Gastroesophageal sphincter (tissue), 4 donors: Measurements from ENCODE around the gene CCDC124. TPM values are rescaled to one million over a fixed set of nuclear protein-coding genes. Genes with fewer than 3 reads are reported as not detected.

Experiments used
- ATAC-seq: fragments of 150-250 bp; one replicate; pipeline ENCODE4 v1.9.1; 2016; ENCODE audit warnings: mild to moderate bottlenecking, moderate library complexity
- H3K27ac ChIP-seq, 4 donors: fragments of 200-600 bp; sonication (generic) in 3 of 4; 1 replicate in 3 of 4; 2 replicates in 1 of 4; pipeline ENCODE4 v1.5.1; 2016 to 2019
- H3K27me3 ChIP-seq: fragments of 200-600 bp; sonication (generic); one replicate; pipeline ENCODE4 v1.5.1; 2019
- H3K36me3 ChIP-seq, 2 donors: fragments of 200-600 bp; sonication (generic); one replicate each; pipeline ENCODE4 v1.5.1; 2019; ENCODE audit warnings: control low read depth in 1 of 2
- H3K4me1 ChIP-seq, 3 donors: fragments of 200-600 bp; sonication (generic); 1 replicate in 2 of 3; 2 replicates in 1 of 3; pipeline ENCODE4 v1.5.1; 2016 to 2019; ENCODE audit warnings: control low read depth in 2 of 3
- H3K4me3 ChIP-seq, 2 donors: fragments of 200-600 bp; sonication (generic); one replicate each; pipeline ENCODE4 v1.5.1; 2019; ENCODE audit warnings: mild to moderate bottlenecking in 1 of 2, moderate library complexity in 1 of 2
- H3K9me3 ChIP-seq, 3 donors: fragments of 200-600 bp; sonication (generic); one replicate each; pipeline ENCODE4 v1.5.1; 2017 to 2019; ENCODE audit warnings: control low read depth in 2 of 3
- CTCF ChIP-seq, 4 experiments: fragments of 200-600 bp in 2 of 4; fragments of 450-650 bp in 2 of 4; sonication (generic) in 1 of 4; IDR thresholded peaks; one replicate each; pipeline ENCODE4 v1.5.1; 2017 to 2019; ENCODE audit warnings: antibody characterized with exemption in 4 of 4, mild to moderate bottlenecking in 2 of 4, moderate library complexity in 2 of 4
- EP300 ChIP-seq: sonication (generic); formaldehyde crosslinking; IDR thresholded peaks from one replicate; pipeline ENCODE4 v1.6.1; 2017; ENCODE audit warnings: antibody characterized with exemption, mild to moderate bottlenecking
- POLR2A ChIP-seq, 2 donors: fragments of 450-650 bp; IDR thresholded peaks; one replicate each; pipeline ENCODE4 v1.6.1; 2017; ENCODE audit warnings: antibody characterized with exemption in 2 of 2, mild to moderate bottlenecking in 2 of 2, moderate library complexity in 1 of 2
- POLR2AphosphoS5 ChIP-seq: sonication (generic); formaldehyde crosslinking; IDR thresholded peaks from one replicate; pipeline ENCODE4 v1.6.1; 2017; ENCODE audit warnings: antibody characterized with exemption
- WGBS, 2 donors: methylation state at CpG; one replicate each; pipeline ENCODE4 v1.1.5; 2018; ENCODE audit warnings: low coverage in 1 of 2; 5-methylcytosine and 5-hydroxymethylcytosine counted together
- total RNA-seq, 4 donors: library from RNA; depleted of rRNA; stranded (reverse); fragments of >200 nt; gene quantifications; one replicate each; pipeline ENCODE4 v1.1.0, GENCODE V29; 2016

Gene CCDC124
- total RNA-seq, 4 donors from 2014 or later, result 48.1 to 75.9 (median 56.6) TPM

GRCh38 chr19:17944301-17944700 lies 11.5 kb downstream of the CCDC124 start:
- Histone ChIP-seq H3K4me1 (peaks cover 0 to 52% (median 9%) of the 10 kb centered on the region in 3 donors), H3K4me3 (no peak overlapping the region), H3K36me3 (peaks cover 0 to 48% of the 10 kb centered on the region in 2 donors), H3K27ac (peak overlapping the region in 2 of 4 donors; percentile 20 to 39), H3K27me3 (peaks cover 8% of the 10 kb centered on the region), H3K9me3 (no peaks in the 10 kb centered on the region)
- no peak for TF ChIP-seq EP300
- no peak for TF ChIP-seq POLR2A (IDR thresholded peaks at IDR 0.05)
- no peak for TF ChIP-seq POLR2AphosphoS5
- TF ChIP-seq CTCF (IDR thresholded peaks at IDR 0.05), result no peak
- WGBS, 2 donors, result 24 to 33% methylated on average over 1 to 4 of the region's 4 CpGs
- no peak for ATAC-seq

GRCh38 chr19:17946965-17947784 lies 14.4 kb downstream of the CCDC124 start:
- 9 to 10% methylated on average over 6 to 16 of the region's 29 CpGs for WGBS, 2 donors
- no peaks in the 10 kb centered on the region for H3K9me3 ChIP-seq
- peak overlapping the region; percentile 60 to 90 for H3K4me3 ChIP-seq
- H3K36me3 ChIP-seq, result peaks cover 0 to 19% of the 10 kb centered on the region in 2 donors
- peaks cover 0 to 81% (median 30%) of the 10 kb centered on the region in 3 donors for H3K4me1 ChIP-seq
- H3K27ac ChIP-seq, result peak overlapping the region in 3 of 4 donors; percentile 66 to 80 (median 72)
- peak; percentile 55 for ATAC-seq
- peaks cover 37% of the 10 kb centered on the region for H3K27me3 ChIP-seq
- TF ChIP-seq POLR2A (IDR thresholded peaks at IDR 0.05), result no peak
- peak in 1 of 4 experiments; percentile 22 for TF ChIP-seq CTCF (IDR thresholded peaks at IDR 0.05)

- H3K36me3 ChIP-seq, result peaks cover 0 to 12% of the 10 kb centered on the region in 2 donors
- WGBS, 2 donors, result no CpG with 5 or more reads among the region's 92 CpGs
- no peaks in the 10 kb centered on the region for H3K9me3 ChIP-seq
- H3K4me3 ChIP-seq, result peak overlapping the region; percentile 60 to 90
- peak; percentile 93 for ATAC-seq
- peak overlapping the region in 3 of 4 donors; percentile 66 to 80 (median 72) for H3K27ac ChIP-seq
- peaks cover 45% of the 10 kb centered on the region for H3K27me3 ChIP-seq
- TF ChIP-seq EP300 (no peak), POLR2AphosphoS5 (peak; percentile 42)
- H3K4me1 ChIP-seq, result peaks cover 0 to 86% (median 34%) of the 10 kb centered on the region in 3 donors
Observed at GRCh38 chr19:17947815-17948513, 15.1 kb downstream of the CCDC124 start.

- Histone ChIP-seq H3K9me3 (no peaks in the 10 kb centered on the region), H3K27ac (peak overlapping the region in 1 of 4 donors; percentile 80), H3K4me3 (peak overlapping the region; percentile 60 to 90), H3K36me3 (peaks cover 0 to 7% of the 10 kb centered on the region in 2 donors), H3K27me3 (peaks cover 50% of the 10 kb centered on the region), H3K4me1 (peaks cover 0 to 80% (median 34%) of the 10 kb centered on the region in 3 donors)
- 0 to 1% methylated on average over 5 to 12 of the region's 16 CpGs for WGBS, 2 donors
- TF ChIP-seq POLR2A (IDR thresholded peaks at IDR 0.05) (no peak), CTCF (IDR thresholded peaks at IDR 0.05) (no peak), POLR2AphosphoS5 (no peak), EP300 (no peak)
- no peak for ATAC-seq
Observed at GRCh38 chr19:17948514-17948900, 15.7 kb downstream of the CCDC124 start.
